ENCODE results near the gene CBLL2.

DNA sequence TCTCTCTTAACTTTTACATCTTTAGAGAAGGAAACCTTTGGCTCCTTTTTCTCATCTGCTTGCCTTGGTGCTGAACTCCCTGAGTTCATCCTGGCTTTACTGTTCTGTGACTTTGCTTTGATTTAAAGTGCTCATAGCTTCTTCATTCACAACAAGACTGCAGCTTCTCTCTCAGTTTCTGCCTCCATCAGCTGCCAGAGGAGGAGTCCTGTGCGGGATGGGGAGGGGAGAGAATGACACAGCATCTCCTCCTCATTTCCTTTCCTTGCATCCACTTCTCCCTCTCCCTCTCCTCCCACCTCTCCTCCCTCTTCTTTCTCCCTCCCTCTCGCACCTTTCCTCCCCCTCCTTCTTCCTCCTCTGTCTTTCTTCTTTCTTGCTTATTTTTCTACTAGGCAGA, 42.0 kb downstream of the CBLL2 start:
- TF ChIP-seq, protein P1, sequence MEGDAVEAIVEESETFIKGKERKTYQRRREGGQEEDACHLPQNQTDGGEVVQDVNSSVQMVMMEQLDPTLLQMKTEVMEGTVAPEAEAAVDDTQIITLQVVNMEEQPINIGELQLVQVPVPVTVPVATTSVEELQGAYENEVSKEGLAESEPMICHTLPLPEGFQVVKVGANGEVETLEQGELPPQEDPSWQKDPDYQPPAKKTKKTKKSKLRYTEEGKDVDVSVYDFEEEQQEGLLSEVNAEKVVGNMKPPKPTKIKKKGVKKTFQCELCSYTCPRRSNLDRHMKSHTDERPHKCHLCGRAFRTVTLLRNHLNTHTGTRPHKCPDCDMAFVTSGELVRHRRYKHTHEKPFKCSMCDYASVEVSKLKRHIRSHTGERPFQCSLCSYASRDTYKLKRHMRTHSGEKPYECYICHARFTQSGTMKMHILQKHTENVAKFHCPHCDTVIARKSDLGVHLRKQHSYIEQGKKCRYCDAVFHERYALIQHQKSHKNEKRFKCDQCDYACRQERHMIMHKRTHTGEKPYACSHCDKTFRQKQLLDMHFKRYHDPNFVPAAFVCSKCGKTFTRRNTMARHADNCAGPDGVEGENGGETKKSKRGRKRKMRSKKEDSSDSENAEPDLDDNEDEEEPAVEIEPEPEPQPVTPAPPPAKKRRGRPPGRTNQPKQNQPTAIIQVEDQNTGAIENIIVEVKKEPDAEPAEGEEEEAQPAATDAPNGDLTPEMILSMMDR (IDR thresholded peaks at IDR 0.05), result no peak
- TF ChIP-seq POLR2A (IDR thresholded peaks at IDR 0.05), result no peak
- no peak for TF ChIP-seq POLR2AphosphoS5 (IDR thresholded peaks at IDR 0.05)
- no peak for TF ChIP-seq EP300 (IDR thresholded peaks at IDR 0.05)

Measured in sigmoid colon (tissue), 4 donors.